Ishikawa (cell line): Measurements from ENCODE around the gene ZNF343.

Experiments
- CEBPB ChIP-seq: IDR thresholded peaks from 2 replicates; pipeline ENCODE4 v1.6.1; 2012
- EP300 ChIP-seq: IDR thresholded peaks from 2 replicates; pipeline ENCODE4 v1.6.1; 2012; ENCODE audit warnings: borderline replicate concordance
- NFIC ChIP-seq: IDR thresholded peaks from 2 replicates; pipeline ENCODE4 v1.6.1; 2012
- TAF1 ChIP-seq: IDR thresholded peaks from 2 replicates; pipeline ENCODE4 v1.6.1; 2012; ENCODE audit warnings: low read depth, mild to moderate bottlenecking
- TEAD4 ChIP-seq: IDR thresholded peaks from 2 replicates; pipeline ENCODE4 v1.6.1; 2012

GRCh38 chr20:2467412-2467811 is 41.3 kb downstream of the ZNF343 start:
- TF ChIP-seq CEBPB (no peak), TEAD4 (no peak), EP300 (no peak), TAF1 (no peak), NFIC (no peak)
